Measurements from ENCODE around the gene LMAN1L.

DNA sequence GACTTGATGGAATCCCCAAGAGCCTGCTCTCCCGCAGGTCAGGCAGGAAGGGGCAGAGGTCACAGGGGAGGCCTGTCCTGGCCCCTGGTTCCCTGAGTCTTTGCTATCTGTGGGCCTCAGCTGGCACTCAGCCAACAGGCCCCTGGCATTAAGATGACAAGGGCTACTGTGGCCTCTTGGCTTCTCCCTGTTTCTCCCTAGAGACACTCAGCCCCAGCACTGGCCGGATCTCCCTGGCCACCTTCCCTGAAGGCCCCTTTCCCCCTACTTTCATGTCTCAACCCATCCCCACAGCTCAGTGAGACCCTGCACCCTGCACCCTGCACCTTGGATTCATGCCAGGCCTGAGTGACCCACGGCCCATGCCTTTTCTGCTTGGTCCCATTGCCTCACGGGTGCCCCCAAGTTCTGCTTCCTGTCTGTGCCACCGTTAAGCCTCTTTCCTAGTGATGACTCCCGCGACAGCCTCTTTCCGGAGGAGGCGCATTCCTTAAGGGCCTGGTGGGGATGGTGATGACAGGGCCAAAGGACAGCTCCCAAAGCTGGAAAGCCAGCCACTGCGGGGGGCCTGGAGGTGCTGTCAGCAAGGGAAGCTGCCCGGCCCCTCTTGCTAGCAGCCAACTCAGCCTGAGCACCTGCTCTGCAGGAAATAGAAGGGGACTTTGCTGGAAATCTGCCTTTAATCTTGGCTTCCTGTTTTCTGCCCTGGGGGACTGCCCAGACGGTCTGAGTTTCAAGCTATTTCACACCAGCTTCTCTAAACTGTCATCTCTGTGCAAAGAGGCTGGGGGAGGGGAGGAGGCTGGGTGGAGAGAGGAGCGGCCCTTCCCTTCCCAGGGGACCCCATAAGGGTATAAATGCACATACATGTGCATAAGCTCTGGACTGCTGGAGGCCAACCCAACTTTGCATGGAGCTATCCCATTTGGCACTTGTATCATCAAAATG, 35.5 kb upstream of the LMAN1L start:
- TF ChIP-seq, protein P1, sequence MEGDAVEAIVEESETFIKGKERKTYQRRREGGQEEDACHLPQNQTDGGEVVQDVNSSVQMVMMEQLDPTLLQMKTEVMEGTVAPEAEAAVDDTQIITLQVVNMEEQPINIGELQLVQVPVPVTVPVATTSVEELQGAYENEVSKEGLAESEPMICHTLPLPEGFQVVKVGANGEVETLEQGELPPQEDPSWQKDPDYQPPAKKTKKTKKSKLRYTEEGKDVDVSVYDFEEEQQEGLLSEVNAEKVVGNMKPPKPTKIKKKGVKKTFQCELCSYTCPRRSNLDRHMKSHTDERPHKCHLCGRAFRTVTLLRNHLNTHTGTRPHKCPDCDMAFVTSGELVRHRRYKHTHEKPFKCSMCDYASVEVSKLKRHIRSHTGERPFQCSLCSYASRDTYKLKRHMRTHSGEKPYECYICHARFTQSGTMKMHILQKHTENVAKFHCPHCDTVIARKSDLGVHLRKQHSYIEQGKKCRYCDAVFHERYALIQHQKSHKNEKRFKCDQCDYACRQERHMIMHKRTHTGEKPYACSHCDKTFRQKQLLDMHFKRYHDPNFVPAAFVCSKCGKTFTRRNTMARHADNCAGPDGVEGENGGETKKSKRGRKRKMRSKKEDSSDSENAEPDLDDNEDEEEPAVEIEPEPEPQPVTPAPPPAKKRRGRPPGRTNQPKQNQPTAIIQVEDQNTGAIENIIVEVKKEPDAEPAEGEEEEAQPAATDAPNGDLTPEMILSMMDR (IDR thresholded peaks at IDR 0.05 in 4 of 5, conservative IDR thresholded peaks at IDR 0.05 in 1 of 5), result no peak
- TF ChIP-seq POLR2A (IDR thresholded peaks at IDR 0.05), result no peak
